AG04449 (cell line): ENCODE results near the gene C10orf95.

Experiments
- CTCF ChIA-PET: fragments of 350-600 bp; formaldehyde crosslinking; extraction: SDS; loops from one replicate; lab custom pipeline; 2021; ENCODE audit warnings: antibody characterized with exemption; lab: Yijun Ruan, JAX
- POLR2A ChIA-PET: fragments of 400-600, 350-600 bp; formaldehyde crosslinking; extraction: SDS; loops from one replicate; lab custom pipeline; 2020; ENCODE audit warnings: antibody characterized with exemption, inconsistent platforms; lab: Yijun Ruan, JAX
- DNase-seq: peaks from one replicate; pipeline ENCODE4 v3.0.0-alpha.2; 2010; ENCODE audit warnings: low read depth, low spot score
- H3K4me3 ChIP-seq: 2 replicates; pipeline ENCODE4 v1.5.1; 2011; ENCODE audit warnings: low read depth, mild to moderate bottlenecking, control low read depth, low read length
- TF ChIP-seq, protein P1 (sequence below): IDR thresholded peaks from one replicate; pipeline ENCODE4 v1.5.1; 2011; ENCODE audit warnings: mild to moderate bottlenecking, moderate library complexity, low read length, control low read depth, inconsistent platforms; ENCODE audit not compliant: insufficient read depth; ENCODE audit errors: missing control alignments

C10orf95 gene

GRCh38 chr10:102434394-102435132 is 16.8 kb downstream of the C10orf95 start:
- ChIA-PET POLR2A (interaction anchor here (0.6 to 0.8 kb wide), 3 partner anchors 14 to 22 kb away, joined by 3 to 4 read pairs (median 3); partner anchors contain the start of gene FBXL15), CTCF (interaction anchor here (0.7 to 4.6 kb wide), 8 partner anchors 9 to 205 kb away, joined by 3 to 48 read pairs (median 4); partner anchors contain the start of gene FBXL15)
- no peak overlapping the region for H3K4me3 ChIP-seq
- TF ChIP-seq, protein P1, sequence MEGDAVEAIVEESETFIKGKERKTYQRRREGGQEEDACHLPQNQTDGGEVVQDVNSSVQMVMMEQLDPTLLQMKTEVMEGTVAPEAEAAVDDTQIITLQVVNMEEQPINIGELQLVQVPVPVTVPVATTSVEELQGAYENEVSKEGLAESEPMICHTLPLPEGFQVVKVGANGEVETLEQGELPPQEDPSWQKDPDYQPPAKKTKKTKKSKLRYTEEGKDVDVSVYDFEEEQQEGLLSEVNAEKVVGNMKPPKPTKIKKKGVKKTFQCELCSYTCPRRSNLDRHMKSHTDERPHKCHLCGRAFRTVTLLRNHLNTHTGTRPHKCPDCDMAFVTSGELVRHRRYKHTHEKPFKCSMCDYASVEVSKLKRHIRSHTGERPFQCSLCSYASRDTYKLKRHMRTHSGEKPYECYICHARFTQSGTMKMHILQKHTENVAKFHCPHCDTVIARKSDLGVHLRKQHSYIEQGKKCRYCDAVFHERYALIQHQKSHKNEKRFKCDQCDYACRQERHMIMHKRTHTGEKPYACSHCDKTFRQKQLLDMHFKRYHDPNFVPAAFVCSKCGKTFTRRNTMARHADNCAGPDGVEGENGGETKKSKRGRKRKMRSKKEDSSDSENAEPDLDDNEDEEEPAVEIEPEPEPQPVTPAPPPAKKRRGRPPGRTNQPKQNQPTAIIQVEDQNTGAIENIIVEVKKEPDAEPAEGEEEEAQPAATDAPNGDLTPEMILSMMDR: no peak
- DNase-seq: no peak

- TF ChIP-seq, protein P1: no peak
- DNase-seq: no peak
- POLR2A ChIA-PET: no interaction called here
- no peak overlapping the region for H3K4me3 ChIP-seq
- CTCF ChIA-PET: interaction anchor here (0.6 to 4.6 kb wide), 3 partner anchors 10 to 45 kb away, joined by 3 to 48 read pairs (median 3); partner anchors contain the start of gene FBXL15
Observed at GRCh38 chr10:102433619-102434046, 17.7 kb downstream of the C10orf95 start.

DNA sequence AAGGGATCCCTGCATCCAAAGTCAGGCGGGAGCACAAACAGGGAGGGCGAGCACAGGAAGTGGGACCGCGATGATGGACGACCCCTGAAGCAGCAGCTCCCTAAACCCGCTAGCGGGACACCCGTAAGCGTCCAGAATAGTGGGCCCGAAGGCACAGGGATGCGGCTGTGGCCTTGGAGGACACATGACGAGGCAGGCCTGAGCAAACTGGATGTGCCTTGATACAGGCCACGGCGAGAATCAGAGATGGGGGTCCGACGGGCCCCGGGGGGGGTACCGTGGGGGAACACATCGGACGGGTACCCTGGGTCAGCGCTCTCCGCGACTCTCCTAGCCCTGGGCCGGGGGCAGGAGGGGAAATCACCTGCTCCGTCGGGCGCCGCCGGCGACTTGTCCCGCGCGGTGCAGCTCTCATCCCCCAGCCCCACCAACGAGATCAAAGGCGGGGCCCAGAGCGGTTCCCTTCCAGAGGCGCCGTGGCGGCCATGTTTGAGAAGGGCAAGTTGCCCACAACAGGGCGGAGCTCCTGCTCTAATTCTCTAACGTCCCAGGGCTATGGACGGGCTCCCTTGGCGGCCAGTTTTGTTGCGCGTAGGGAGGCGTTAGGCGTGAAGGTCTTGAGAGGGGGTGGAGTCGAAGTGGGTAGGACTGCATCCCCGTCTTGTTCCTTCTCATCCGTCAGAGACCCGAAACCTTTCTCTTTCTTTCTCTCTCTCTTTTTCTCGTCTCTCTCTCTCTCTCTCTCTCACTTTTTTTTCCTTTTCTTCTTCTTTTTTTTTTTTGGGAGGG is 19.0 kb downstream of the C10orf95 start, which contains the start of gene CUEDC2:
CUEDC2 (minus strand) TSS at position 413 of the 789 bp plus-strand sequence. CDS start 7,386 bp downstream, outside the sequence.
- TF ChIP-seq, protein P1: no peak
- H3K4me3 ChIP-seq: peak within 1 kb of the TSS; percentile 90
- ChIA-PET CTCF (interaction anchor here (0.6 to 4.6 kb wide), 10 partner anchors 10 to 263 kb away, joined by 3 to 48 read pairs (median 5); partner anchors contain the start of genes FBXL15 and SUFU), POLR2A (interaction anchor here (0.5 to 2.1 kb wide), 6 partner anchors 10 to 178 kb away, joined by 4 to 31 read pairs (median 5); partner anchors contain the start of genes C10orf95 and FBXL15)
- DNase-seq: peak; percentile 61

GRCh38 chr10:102431452-102432124 is 19.8 kb downstream of the C10orf95 start:
- TF ChIP-seq, protein P1: no peak
- no peak for DNase-seq
- ChIA-PET CTCF (interaction anchor here (0.9 to 4.6 kb wide), 8 partner anchors 9 to 262 kb away, joined by 3 to 48 read pairs (median 6); partner anchors contain the start of gene FBXL15), POLR2A (interaction anchor here (1.1 to 2.1 kb wide), 2 partner anchors 10 to 19 kb away, joined by 15 to 31 read pairs; partner anchors contain the start of genes C10orf95 and FBXL15)
- peak overlapping the region; percentile 90 for H3K4me3 ChIP-seq

DNA sequence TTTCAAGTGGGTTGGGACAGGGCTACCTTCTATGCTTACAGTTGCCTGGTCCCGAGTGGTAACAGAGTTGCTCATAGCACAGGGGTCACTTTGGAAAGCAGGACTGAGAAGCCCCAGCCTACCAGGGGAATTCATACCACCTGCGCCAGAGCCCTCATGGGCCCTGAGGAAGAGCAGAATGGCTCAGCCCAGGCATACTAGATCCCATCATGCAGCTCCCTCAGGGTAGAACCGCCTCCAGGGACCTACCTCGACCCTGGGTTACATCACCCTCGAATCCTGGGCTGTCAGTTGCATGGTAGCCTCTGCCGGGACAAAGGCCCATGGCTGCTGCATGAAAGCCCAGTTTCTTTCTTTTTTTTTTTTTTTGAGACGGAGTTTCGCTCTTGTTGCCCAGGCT is 21.9 kb downstream of the C10orf95 start:
- no peak overlapping the region for H3K4me3 ChIP-seq
- TF ChIP-seq, protein P1: no peak
- no peak for DNase-seq
- CTCF ChIA-PET: interaction anchor here (1.1 to 1.5 kb wide), 2 partner anchors 200 to 261 kb away, joined by 4 to 5 read pairs; no protein-coding TSS in a partner anchor
- POLR2A ChIA-PET: no interaction called here
